K562 (cell line): Measurements from ENCODE around the gene HAPLN3. TPM values are rescaled to one million over a fixed set of nuclear protein-coding genes. Genes with fewer than 3 reads are reported as not detected.

Source experiments
- ATAC-seq: fragments of 200-7000 bp; cut with Tn5 transposase; 3 replicates; pipeline ENCODE4 v1.9.1; 2020; ENCODE audit warnings: moderate library complexity
- BruUV-seq: library from RNA; stranded (reverse); fragments of 400-500 nt; replicated peaks from 2 replicates; lab custom pipeline; 2021; lab: Mats Ljungman, UMichigan
- CTCF ChIA-PET: fragments of 300-600 bp; formaldehyde crosslinking; extraction: SDS; loops from one replicate; lab custom pipeline; 2021; ENCODE audit warnings: low intra/inter-chr PET ratio; lab: Yijun Ruan, JAX
- POLR2A ChIA-PET: fragments of 300-600, 350-650 bp; sonication (Branson Sonifier 250); formaldehyde crosslinking; extraction: SDS; loops from one replicate; lab custom pipeline; 2021; ENCODE audit warnings: antibody characterized with exemption, inconsistent platforms; lab: Yijun Ruan, JAX
- DNase-seq, 4 experiments: peaks; one replicate each; pipeline versions ENCODE4 v3.0.0 to v3.0.0-alpha.2; 2011 to 2018; ENCODE audit warnings: low spot score in 3 of 4, mixed read lengths in 3 of 4; ENCODE audit errors: extremely low read depth in 1 of 4
- FAIRE-seq: peaks from 2 replicates; lab custom pipeline; 2011; peaks lifted over from hg19 to GRCh38; lab: Jason Lieb, UNC
- H2AFZ ChIP-seq: 2 replicates; pipeline ENCODE4 v1.6.0; 2011; ENCODE audit warnings: low read depth, low read length, control low read depth, inconsistent platforms
- H3K27ac ChIP-seq: fragments of 200-600 bp; 3 replicates; pipeline ENCODE4 v1.8.0; 2011; ENCODE audit warnings: low read depth, mild to moderate bottlenecking, control low read depth, inconsistent platforms, low read length, moderate library complexity, mixed read lengths; ENCODE audit errors: extremely low read depth
- H3K27me3 ChIP-seq, 2 experiments: fragments of 300-600 bp in 1 of 2; 2 replicates in 1 of 2; 3 replicates in 1 of 2; pipeline versions ENCODE4 v1.6.0 to v1.8.0; 2011; ENCODE audit warnings: inconsistent platforms in 2 of 2, low read length in 2 of 2, mild to moderate bottlenecking in 1 of 2, mixed read lengths in 1 of 2, moderate library complexity in 1 of 2; ENCODE audit not compliant: control insufficient read depth in 2 of 2, insufficient read depth in 2 of 2
- H3K36me3 ChIP-seq: fragments of 300-600 bp; 3 replicates; pipeline ENCODE4 v1.8.0; 2011; ENCODE audit warnings: mild to moderate bottlenecking, low read length, inconsistent platforms; ENCODE audit not compliant: control insufficient read depth, insufficient read depth
- H3K4me1 ChIP-seq, 2 experiments: fragments of 200-600 bp in 1 of 2; replicated peaks in 1 of 2; 2 replicates in 1 of 2; 3 replicates in 1 of 2; pipeline versions ENCODE4 v1.5.1 to v1.8.0; 2011; ENCODE audit warnings: inconsistent platforms in 2 of 2, low read length in 2 of 2, mild to moderate bottlenecking in 1 of 2, mixed read lengths in 1 of 2, moderate library complexity in 1 of 2; ENCODE audit not compliant: control insufficient read depth in 2 of 2, insufficient read depth in 2 of 2
- H3K4me2 ChIP-seq: 2 replicates; pipeline ENCODE4 v1.6.1; 2011; ENCODE audit warnings: low read length, control low read depth, inconsistent platforms, mixed read lengths; ENCODE audit not compliant: insufficient read depth
- H3K4me3 ChIP-seq: fragments of 200-600 bp; sonication (generic), shearing (Covaris generic); 2 replicates; pipeline ENCODE4 v1.5.1; 2016; ENCODE audit warnings: control low read depth, inconsistent platforms
- H3K79me2 ChIP-seq: fragments of 200-600 bp; 3 replicates; pipeline ENCODE4 v1.8.0; 2011; ENCODE audit warnings: low read length, inconsistent platforms; ENCODE audit not compliant: control insufficient read depth, insufficient read depth
- H3K9ac ChIP-seq, 2 experiments: 2 replicates each; pipeline versions ENCODE4 v1.6.0 to v1.6.1; 2011; ENCODE audit warnings: low read depth in 2 of 2, low read length in 2 of 2, control low read depth in 1 of 2, inconsistent platforms in 1 of 2, mild to moderate bottlenecking in 1 of 2, mixed read lengths in 1 of 2; ENCODE audit not compliant: insufficient read depth in 1 of 2
- H3K9me1 ChIP-seq: one replicate; pipeline ENCODE4 v1.6.0; 2011; ENCODE audit warnings: inconsistent platforms, mild to moderate bottlenecking, low read length, moderate library complexity; ENCODE audit not compliant: control insufficient read depth, insufficient read depth
- H3K9me3 ChIP-seq: replicated peaks from 2 replicates; pipeline ENCODE4 v1.5.1; 2011; ENCODE audit warnings: low read depth, low read length, inconsistent platforms; ENCODE audit not compliant: control insufficient read depth, insufficient read depth
- H4K20me1 ChIP-seq: replicated peaks from 2 replicates; pipeline ENCODE4 v1.6.1; 2011; ENCODE audit warnings: low read length, inconsistent platforms, mixed read lengths; ENCODE audit not compliant: control insufficient read depth, insufficient read depth
- ARID3B ChIP-seq: fragments of 250-450 bp; sonication (Bioruptor Pico); IDR thresholded peaks from 2 replicates; pipeline ENCODE4 v1.4.0; 2020; ENCODE audit warnings: borderline replicate concordance
- KDM2B ChIP-seq: fragments of 250-450 bp; sonication (Bioruptor Pico); IDR thresholded peaks from 2 replicates; pipeline ENCODE4 v1.8.0; 2021; ENCODE audit warnings: mild to moderate bottlenecking, moderate library complexity
- KLF6 ChIP-seq: fragments of 250-450 bp; sonication (Bioruptor Pico); IDR thresholded peaks from 2 replicates; pipeline ENCODE4 v1.4.0; 2020; ENCODE audit warnings: mild to moderate bottlenecking, moderate library complexity, borderline replicate concordance
- MCM7 ChIP-seq, 2 experiments: fragments of 450-650 bp; IDR thresholded peaks; 2 replicates each; pipeline ENCODE4 v1.6.1; 2016 to 2018
- RBM17 ChIP-seq: fragments of 200-400 bp; formaldehyde crosslinking; IDR thresholded peaks from 2 replicates; pipeline ENCODE4 v1.6.1; 2017; ENCODE audit warnings: low read depth, mild to moderate bottlenecking, low read length, borderline replicate concordance
- TBL1XR1 ChIP-seq, 2 experiments: IDR thresholded peaks; 2 replicates each; pipeline ENCODE4 v1.6.1; 2012; ENCODE audit warnings: improper control_type of control experiment in 2 of 2, low read length in 2 of 2, mild to moderate bottlenecking in 1 of 2
- WGBS: fragments of 100-300 bp; shearing (Covaris generic); methylation state at CpG from one replicate; pipeline ENCODE4 v1.1.6; 2016; ENCODE audit warnings: low coverage, mixed read lengths; ENCODE audit not compliant: insufficient coverage; ENCODE audit errors: missing lambda C conversion rate; 5-methylcytosine and 5-hydroxymethylcytosine counted together
- in situ Hi-C: fragments of 300-500 bp; cut with MboI; formaldehyde crosslinking; loops from 4 replicates; pipeline ENCODE4 v1.15.0; 2018; ENCODE audit warnings: inconsistent platforms, mixed read lengths
- intact Hi-C: fragments of 100-400 bp; cut with micrococcal nuclease; formaldehyde crosslinking; loops from 2 replicates; pipeline ENCODE4 v1.14.2; 2022
- polyA plus RNA-seq, 8 experiments: library from polyadenylated mRNA; depleted of rRNA in 4 of 8; stranded (reverse) in 5 of 8; unstranded in 3 of 8; fragments of >200 nt; fragmentation: Nextera tagmentation in 2 of 8; fragmentation: Illumina TruSeq in 1 of 8; extraction: Ambion mirVana in 2 of 8; extraction: Trizol in 1 of 8; gene quantifications; 2 replicates each; pipeline versions ENCODE4 v1.2.1 to v1.2.3, GENCODE V29; 2011 to 2014; ENCODE audit warnings: inconsistent platforms in 1 of 8, missing spikeins in 1 of 8
- total RNA-seq, 7 experiments: library from RNA; depleted of rRNA in 6 of 7; stranded (reverse); fragments of >200 nt in 6 of 7; fragmentation: Illumina TruSeq in 2 of 7; extraction: Trizol in 2 of 7; gene quantifications; 2 replicates each; pipeline versions ENCODE4 v1.2.1 to v1.2.3, GENCODE V29; 2011 to 2021; ENCODE audit warnings: low replicate concordance in 1 of 7

HAPLN3 gene
- total and polyA plus RNA-seq, 9 of the 15 experiments (the other 6 are each of a cell fraction or from before 2014, with no cell fraction given), result 0.04 to 2.4 (median 0.65) TPM

DNA sequence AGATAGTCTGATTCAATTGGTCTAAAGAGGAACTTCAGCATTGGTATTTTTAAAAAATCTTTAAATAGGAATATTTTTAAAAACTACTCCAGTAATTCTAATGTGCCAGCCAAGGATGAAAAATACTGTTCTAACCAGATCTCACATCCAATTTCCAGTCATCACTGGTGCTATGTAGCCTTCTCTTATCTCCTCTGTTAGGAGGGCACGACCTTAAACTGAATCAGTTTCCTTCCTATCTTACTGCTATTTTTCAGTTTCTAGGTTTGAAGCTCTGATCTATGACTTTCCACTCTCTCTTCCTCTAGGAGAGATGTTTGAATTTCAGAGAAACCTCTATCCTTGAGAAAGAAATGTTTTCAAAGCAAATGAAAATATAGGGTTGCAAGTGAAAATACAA lies 31.9 kb downstream of the HAPLN3 start:
- ChIA-PET POLR2A (interaction anchor here (1.2 kb wide), 1 partner anchor 15 kb away, joined by 3 read pairs; no protein-coding TSS in a partner anchor), CTCF (no interaction called here)
- TF ChIP-seq MCM7 (IDR thresholded peaks at IDR 0.05) (no peak), TBL1XR1 (IDR thresholded peaks at IDR 0.05; ENCODE audit: low read length in 2 of 2) (no peak), KDM2B (CRISPR knock-in tag) (no peak), KLF6 (CRISPR knock-in tag) (no peak), RBM17 (no peak), ARID3B (CRISPR knock-in tag) (no peak)
- in situ Hi-C loops (no loop called here), intact Hi-C loops (no loop called here)
- Histone ChIP-seq H3K4me2 (no peak overlapping the region), H3K79me2 (no peaks in the 10 kb centered on the region), H3K9ac (no peak overlapping the region), H3K9me1 (no peaks in the 10 kb centered on the region), H3K27me3 (peaks cover 13 to 20% of the 10 kb centered on the region in 2 experiments), H3K9me3 (no peaks in the 10 kb centered on the region), H3K4me1 (peaks cover 18 to 31% of the 10 kb centered on the region in 2 experiments; a peak in 4 of 5 replicates), H3K4me3 (no peak overlapping the region), H2AFZ (no peak overlapping the region), H4K20me1 (no peaks in the 10 kb centered on the region; the same call in 1 of the 2 replicates), H3K27ac (no peak overlapping the region), H3K36me3 (no peaks in the 10 kb centered on the region)
- 13% methylated on average over 1 of the region's 1 CpG for WGBS
- no peak for FAIRE-seq
- BruUV-seq, result no TSS peak
- DNase-seq, result no peak
- ATAC-seq, result no peak
